ENCODE measurements around the gene UIMC1. TPM values are rescaled to one million over a fixed set of nuclear protein-coding genes. Genes with fewer than 3 reads are reported as not detected.

Gene UIMC1
- total RNA-seq, 1 donor from 2014 or later = 67.7 TPM

DNA sequence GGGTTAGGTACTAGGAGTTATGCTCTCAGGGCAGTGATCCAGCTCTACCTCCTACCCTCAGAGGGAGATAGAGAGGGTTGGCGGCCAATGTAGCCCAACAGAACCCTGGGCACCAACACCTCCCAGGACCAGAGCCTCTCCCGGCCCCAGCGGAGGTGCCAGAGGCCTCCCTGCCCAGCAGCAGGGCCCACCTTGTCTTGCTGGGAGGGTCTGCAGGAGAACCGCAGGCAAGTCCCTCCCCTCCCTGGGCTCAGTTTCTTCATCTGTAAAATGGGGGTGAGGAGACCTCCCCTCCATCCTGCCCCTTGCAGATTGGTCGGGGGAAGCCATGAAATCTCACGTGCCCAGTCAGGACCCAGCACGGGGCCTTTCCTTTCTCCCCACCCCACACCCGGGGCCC, 141.8 kb downstream of the UIMC1 start:
- Histone ChIP-seq H4K20me1 (ENCODE audit: low read depth) (peaks cover 4% of the 10 kb centered on the region), H3K79me2 (ENCODE audit: low read depth) (no peaks in the 10 kb centered on the region), H2AFZ (replicated peaks) (no peak overlapping the region), H3K27me3 (no peaks in the 10 kb centered on the region), H3K4me3 (no peak overlapping the region), H3K4me1 (peaks cover 64% of the 10 kb centered on the region), H3K9me3 (ENCODE audit: low read depth) (no peaks in the 10 kb centered on the region), H3K27ac (no peak overlapping the region), H3K36me3 (no peaks in the 10 kb centered on the region), H3F3A (ENCODE audit: low read depth) (peaks cover 41% of the 10 kb centered on the region), H3K9ac (no peak overlapping the region), H3K4me2 (no peak overlapping the region)
- Mint-ChIP-seq H3K9me3 (no peaks in the 10 kb centered on the region), H3K4me3 (no peak overlapping the region), H3K27me3 (ENCODE audit: insufficient read depth, low read depth) (peaks cover 16% of the 10 kb centered on the region), H3K27ac (no peak overlapping the region), H3K36me3 (no peaks in the 10 kb centered on the region), H3K4me1 (peaks cover 41% of the 10 kb centered on the region)
- DNase-seq (ENCODE audit: low spot score) = no peak
- TF ChIP-seq, protein P1, sequence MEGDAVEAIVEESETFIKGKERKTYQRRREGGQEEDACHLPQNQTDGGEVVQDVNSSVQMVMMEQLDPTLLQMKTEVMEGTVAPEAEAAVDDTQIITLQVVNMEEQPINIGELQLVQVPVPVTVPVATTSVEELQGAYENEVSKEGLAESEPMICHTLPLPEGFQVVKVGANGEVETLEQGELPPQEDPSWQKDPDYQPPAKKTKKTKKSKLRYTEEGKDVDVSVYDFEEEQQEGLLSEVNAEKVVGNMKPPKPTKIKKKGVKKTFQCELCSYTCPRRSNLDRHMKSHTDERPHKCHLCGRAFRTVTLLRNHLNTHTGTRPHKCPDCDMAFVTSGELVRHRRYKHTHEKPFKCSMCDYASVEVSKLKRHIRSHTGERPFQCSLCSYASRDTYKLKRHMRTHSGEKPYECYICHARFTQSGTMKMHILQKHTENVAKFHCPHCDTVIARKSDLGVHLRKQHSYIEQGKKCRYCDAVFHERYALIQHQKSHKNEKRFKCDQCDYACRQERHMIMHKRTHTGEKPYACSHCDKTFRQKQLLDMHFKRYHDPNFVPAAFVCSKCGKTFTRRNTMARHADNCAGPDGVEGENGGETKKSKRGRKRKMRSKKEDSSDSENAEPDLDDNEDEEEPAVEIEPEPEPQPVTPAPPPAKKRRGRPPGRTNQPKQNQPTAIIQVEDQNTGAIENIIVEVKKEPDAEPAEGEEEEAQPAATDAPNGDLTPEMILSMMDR (IDR thresholded peaks at IDR 0.05) = no peak
- TF ChIP-seq EZH2 (IDR thresholded peaks at IDR 0.05) = no peak
- no peak for TF ChIP-seq EZH2phosphoT487 (IDR thresholded peaks at IDR 0.05)

DNA sequence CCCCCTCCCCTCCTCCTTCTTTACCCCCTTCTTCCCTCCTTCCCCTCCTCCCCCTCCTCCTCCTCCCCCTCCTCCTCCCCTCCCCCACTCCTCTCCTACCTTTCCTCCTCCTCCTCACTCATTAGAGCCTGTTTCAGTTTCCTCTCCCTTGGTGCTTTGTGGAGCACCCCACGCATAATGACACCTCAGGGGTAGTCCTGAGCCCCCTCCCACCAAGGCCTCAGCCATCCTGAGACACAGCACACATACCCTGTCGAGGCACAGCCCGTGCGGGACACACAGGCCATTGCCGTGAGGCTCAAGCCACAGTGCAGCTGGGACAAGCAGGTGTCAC, 142.8 kb downstream of the UIMC1 start:
- Histone ChIP-seq H3K36me3 (no peaks in the 10 kb centered on the region), H3K4me2 (no peak overlapping the region), H3K9me3 (ENCODE audit: low read depth) (no peaks in the 10 kb centered on the region), H3K4me3 (no peak overlapping the region), H3K4me1 (peaks cover 59% of the 10 kb centered on the region), H3K27ac (no peak overlapping the region), H3K27me3 (no peaks in the 10 kb centered on the region), H2AFZ (replicated peaks) (no peak overlapping the region), H3F3A (ENCODE audit: low read depth) (peaks cover 41% of the 10 kb centered on the region), H3K79me2 (ENCODE audit: low read depth) (no peaks in the 10 kb centered on the region), H3K9ac (no peak overlapping the region), H4K20me1 (ENCODE audit: low read depth) (peaks cover 4% of the 10 kb centered on the region)
- peak overlapping the region; percentile 27 for H3K4me3 Mint-ChIP-seq
- H3K9me3 Mint-ChIP-seq = no peaks in the 10 kb centered on the region
- TF ChIP-seq EZH2phosphoT487 (IDR thresholded peaks at IDR 0.05) (no peak), EZH2 (IDR thresholded peaks at IDR 0.05) (no peak)
- TF ChIP-seq, protein P1 (IDR thresholded peaks at IDR 0.05) = no peak
- H3K27me3 Mint-ChIP-seq (ENCODE audit: insufficient read depth, low read depth) = peaks cover 16% of the 10 kb centered on the region
- peak; percentile 39 for DNase-seq (ENCODE audit: low spot score)
- H3K4me1 Mint-ChIP-seq = peaks cover 37% of the 10 kb centered on the region
- peak overlapping the region; percentile 69 for H3K27ac Mint-ChIP-seq
- H3K36me3 Mint-ChIP-seq = no peaks in the 10 kb centered on the region

DNA sequence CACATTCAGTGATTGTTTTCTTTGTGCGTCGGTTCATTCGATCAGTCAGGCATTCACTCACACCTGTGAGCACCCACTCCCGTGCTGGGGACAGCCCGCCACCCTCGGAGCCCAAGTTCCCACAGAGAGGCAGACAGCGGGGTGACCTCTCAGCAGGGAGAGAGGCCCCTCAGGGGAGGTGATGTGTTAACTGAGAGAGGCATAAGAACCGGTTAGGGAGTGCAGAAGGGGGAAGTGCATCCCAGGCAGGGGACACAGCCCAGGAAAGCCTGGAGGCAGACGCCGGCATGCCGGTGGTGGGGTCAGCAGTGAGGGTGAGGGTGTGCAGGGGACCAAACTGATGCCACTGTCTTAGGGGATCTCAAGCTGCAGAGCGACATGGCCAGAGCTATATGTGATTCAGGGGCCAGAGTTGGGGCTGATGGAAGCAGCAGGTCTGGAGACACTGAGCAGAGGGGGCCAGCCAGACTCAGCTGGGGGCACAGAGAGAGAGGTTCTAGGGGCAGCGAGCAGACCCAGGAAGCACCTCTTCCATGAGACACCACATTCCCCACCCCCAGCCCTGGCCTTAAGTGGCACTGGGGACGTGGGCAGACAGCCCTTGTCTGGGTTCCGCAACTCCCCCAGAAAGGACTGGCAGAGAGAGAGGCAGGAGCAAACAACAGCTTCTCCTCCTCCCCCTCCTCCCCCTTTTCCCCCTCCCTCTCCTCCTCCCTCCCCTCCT, 143.4 kb downstream of the UIMC1 start:
- no peaks in the 10 kb centered on the region for H3K36me3 ChIP-seq
- H4K20me1 ChIP-seq (ENCODE audit: low read depth) = peaks cover 4% of the 10 kb centered on the region
- peak overlapping the region; percentile 53 for H3K27ac Mint-ChIP-seq
- H3K36me3 Mint-ChIP-seq = no peaks in the 10 kb centered on the region
- H3K4me3 Mint-ChIP-seq = peak overlapping the region; percentile 24
- no peak for TF ChIP-seq EZH2phosphoT487 (IDR thresholded peaks at IDR 0.05)
- TF ChIP-seq, protein P1 (IDR thresholded peaks at IDR 0.05) = no peak
- no peak overlapping the region for H2AFZ ChIP-seq (replicated peaks)
- H3K4me3 ChIP-seq = peak overlapping the region; percentile 5
- peaks cover 53% of the 10 kb centered on the region for H3K4me1 ChIP-seq
- peaks cover 39% of the 10 kb centered on the region for H3F3A ChIP-seq (ENCODE audit: low read depth)
- no peaks in the 10 kb centered on the region for H3K27me3 ChIP-seq
- peak; percentile 45 for DNase-seq (ENCODE audit: low spot score)
- H3K27ac ChIP-seq = no peak overlapping the region
- no peaks in the 10 kb centered on the region for H3K9me3 ChIP-seq (ENCODE audit: low read depth)
- H3K9ac ChIP-seq = no peak overlapping the region
- no peaks in the 10 kb centered on the region for H3K79me2 ChIP-seq (ENCODE audit: low read depth)
- H3K27me3 Mint-ChIP-seq (ENCODE audit: insufficient read depth, low read depth) = peaks cover 16% of the 10 kb centered on the region
- peaks cover 36% of the 10 kb centered on the region for H3K4me1 Mint-ChIP-seq
- peak overlapping the region; percentile 69 for H3K4me2 ChIP-seq
- H3K9me3 Mint-ChIP-seq = no peaks in the 10 kb centered on the region
